T47D (cell line): ENCODE measurements around the gene TMEM183A.
"Not testable (repeated sequence)": the region's sequence is repeated elsewhere in the genome, so short reads cannot be mapped to it uniquely, and the experiment has no call there.

Experiments
- DNase-seq, 2 experiments: peaks; one replicate each; pipeline versions ENCODE4 v3.0.0 to v3.0.0-alpha.2; 2011 to 2012; ENCODE audit warnings: low read depth in 1 of 2, low spot score in 1 of 2
- JUND ChIP-seq: IDR thresholded peaks from 2 replicates; pipeline ENCODE4 v1.6.1; 2012; ENCODE audit warnings: low read depth
- in situ Hi-C: cut with HindIII; loops from 2 replicates; pipeline ENCODE4 v1.10.0; 2016; ENCODE audit warnings: low sequenced_read_pairs, low pct_unique_long_range_greater_than_20kb

Gene TMEM183A

DNA sequence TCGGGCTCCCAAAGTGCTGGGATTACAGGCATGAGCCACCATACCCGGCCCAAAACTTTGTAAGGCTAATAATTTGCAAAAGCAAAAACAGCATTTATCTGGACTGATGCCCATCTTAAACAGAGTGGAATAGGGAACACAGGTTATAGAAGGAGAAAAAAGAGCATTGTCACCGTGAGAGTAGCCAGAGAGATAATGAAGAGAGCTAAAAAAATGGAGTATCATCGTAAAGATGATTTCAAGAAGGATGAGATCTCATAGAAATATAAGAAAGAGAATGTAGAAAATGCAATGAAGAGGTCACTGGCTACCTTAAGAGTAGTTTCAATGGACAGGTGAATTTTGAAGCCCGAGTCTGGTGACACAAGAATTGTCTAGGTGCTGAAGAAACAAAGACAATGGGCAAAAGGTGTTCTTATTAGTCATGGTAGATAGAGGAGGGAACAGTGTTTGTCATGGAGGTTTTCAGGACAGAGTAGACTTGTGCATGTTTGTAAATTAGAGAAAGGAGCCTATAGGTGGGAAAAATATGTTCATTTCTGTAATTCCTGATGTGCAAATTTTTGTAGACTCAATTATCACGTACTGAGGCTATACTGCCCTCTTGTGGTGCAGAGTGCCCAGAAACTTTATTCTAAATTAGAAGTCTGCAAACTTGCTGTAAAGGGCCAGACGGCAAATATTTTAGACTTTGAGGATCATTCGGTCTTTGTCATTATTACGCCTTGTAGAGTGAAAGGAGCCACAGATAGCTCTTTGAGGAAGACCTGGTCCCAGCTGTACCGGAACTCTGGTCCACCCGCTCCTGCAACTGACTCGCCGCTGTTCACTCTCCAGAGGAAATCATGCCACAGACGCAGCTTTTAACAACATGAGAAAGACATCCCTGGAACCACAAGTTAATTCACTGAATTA is 8.1 kb upstream of the TMEM183A start:
- DNase-seq, result peak in 1 of 2 experiments; percentile 74
- in situ Hi-C loops, result no loop called here
- TF ChIP-seq JUND, result no peak

- DNase-seq, result no peak
- in situ Hi-C loops, result no loop called here
- no peak for TF ChIP-seq JUND
Observed at GRCh38 chr1:203000217-203000944, 6.8 kb upstream of the TMEM183A start.

DNA sequence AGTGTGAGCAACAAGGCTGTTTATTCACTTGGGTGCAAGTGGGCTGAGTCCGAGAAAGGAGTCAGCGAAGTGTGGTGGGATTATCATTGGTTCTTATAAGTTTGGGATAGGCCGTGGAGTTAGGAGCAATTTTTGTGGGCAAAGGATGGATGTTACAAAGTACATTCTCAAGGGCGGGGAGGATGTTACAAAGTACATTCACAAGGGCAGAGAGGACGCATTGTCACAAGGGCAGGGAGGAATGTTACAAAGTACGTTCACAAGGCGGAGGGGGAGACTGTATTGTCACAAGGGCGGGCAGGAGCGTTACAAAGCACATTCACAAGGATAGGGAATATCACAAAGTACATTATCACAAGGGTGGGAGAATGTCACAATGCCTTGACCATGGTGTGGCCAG is 5.2 kb upstream of the TMEM183A start:
- no peak for DNase-seq
- TF ChIP-seq JUND, result no peak
- in situ Hi-C loops, result no loop called here

GRCh38 chr1:203002951-203003350 is 4.2 kb upstream of the TMEM183A start:
- no peak for DNase-seq
- no peak for TF ChIP-seq JUND
- in situ Hi-C loops, result no loop called here

DNA sequence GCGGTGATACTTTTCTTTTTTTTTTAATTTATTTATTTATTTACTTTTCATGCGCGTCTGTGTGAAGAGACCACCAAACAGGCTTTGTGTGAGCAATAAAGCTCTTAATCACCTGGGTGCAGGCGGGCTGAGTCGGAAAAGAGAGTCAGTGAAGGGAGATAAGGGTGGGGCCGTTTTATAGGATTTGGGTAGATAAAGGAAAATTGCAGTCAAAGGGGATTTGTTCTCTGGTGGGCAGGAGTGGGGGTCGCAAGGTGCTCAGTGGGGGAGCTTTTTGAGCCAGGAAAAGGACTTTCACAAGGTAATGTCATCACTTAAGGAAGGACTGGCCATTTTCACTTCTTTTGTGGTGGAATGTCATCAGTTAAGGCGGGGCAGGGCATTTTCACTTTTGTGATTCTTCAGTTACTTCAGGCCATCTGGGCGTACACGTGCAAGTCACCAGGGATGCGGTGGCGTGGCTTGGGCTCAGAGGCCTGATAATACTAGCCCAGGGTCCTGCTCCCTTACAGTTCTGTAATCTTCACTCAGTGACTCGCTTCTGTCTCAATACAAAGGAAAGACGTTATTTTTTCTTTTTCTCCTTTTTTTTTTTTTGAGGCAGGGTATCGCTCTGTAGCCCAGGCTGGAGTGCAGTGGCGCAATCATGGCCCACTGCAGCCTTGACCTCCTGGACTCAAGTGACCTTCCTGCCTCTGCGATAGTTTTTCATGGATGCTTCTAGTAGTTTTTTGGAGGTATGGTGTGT is 1.6 kb upstream of the TMEM183A start:
- in situ Hi-C loops, DNase-seq: not testable (repeated sequence)

DNA sequence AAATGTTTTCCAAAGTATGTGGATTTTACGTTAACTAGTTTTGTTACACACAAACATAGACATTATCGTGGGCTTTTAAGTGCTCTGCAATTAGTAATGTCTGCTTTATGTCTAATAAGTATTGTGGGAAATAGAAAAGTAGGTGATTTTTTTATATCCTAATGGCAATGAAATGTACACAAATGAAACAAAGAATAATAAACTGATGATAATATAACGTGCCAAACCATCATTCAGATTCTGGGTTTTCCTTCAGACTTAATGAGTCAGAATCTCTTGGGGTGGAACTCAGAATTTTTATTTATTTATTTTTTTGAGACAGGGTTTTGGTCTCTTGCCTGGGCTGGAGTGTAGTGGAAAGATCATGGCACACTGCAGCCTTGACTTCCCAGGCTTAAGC is 2.0 kb downstream of the TMEM183A start:
- no peak for DNase-seq
- in situ Hi-C loops, result no loop called here
- no peak for TF ChIP-seq JUND

DNA sequence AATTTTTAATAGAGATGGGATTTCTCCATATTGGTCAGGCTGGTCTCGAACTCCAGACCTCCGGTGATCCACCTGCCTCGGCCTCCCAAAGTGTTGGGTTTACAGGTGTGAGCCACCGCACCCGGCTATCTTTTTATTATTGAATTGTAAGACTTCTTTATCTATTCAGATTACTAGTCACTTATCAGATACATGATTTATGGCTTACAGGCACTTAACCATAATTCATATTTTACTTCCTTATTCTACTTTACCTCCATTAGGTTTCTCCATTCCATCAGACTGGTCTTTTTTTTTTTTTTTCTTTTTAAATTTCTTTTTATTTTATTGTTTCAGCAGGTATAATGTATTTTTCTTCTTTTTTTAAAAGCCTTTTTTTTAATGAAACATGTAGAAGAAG is 4.4 kb downstream of the TMEM183A start:
- DNase-seq, result no peak
- in situ Hi-C loops, result no loop called here

GRCh38 chr1:203017061-203017460 is 9.9 kb downstream of the TMEM183A start:
- no peak for TF ChIP-seq JUND
- in situ Hi-C loops, result no loop called here
- no peak for DNase-seq

More for the DNA sequence above, 4.4 kb downstream of the TMEM183A start:
- TF ChIP-seq JUND, result no peak

GRCh38 chr1:203017692-203018091 is 10.5 kb downstream of the TMEM183A start:
- no peak for DNase-seq
- TF ChIP-seq JUND, result no peak
- in situ Hi-C loops, result no loop called here

- in situ Hi-C loops, DNase-seq: not testable (repeated sequence)
Observed at GRCh38 chr1:203022855-203023254, 15.7 kb downstream of the TMEM183A start.

GRCh38 chr1:203025686-203026030 is 18.5 kb downstream of the TMEM183A start:
- no peak for TF ChIP-seq JUND
- no peak for DNase-seq
- in situ Hi-C loops, result no loop called here

DNA sequence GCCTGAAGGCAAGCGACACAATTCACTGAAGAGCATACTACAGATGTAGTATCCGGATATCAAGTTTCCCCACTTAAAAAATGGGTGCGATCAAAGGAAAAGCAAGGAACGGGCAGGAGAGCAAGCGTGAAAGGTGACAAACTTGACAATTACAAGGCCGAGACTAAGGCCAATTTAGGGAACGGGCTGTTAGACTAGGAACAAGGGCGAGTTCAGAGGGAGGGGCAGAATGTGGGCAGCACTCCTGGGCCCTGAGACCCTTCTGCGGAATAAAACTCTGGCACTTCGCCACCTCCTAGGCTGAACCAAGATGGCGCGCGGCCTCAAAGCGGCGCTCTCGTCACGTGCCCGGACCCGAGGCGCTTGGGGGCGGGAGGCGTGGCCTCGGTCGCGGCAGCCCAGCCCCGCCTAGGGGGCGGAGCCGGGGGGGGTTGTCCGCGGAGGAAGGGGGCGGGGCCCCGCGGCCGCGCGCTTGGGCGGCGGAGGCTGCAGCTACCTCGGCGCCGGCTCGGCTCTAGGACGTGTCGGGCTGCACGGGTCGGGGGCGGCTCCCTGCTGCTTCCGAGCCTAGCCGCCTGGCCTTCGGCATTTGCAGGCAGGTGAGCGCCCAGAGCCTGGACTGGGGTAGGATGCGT is 19.0 kb downstream of the TMEM183A start, which contains the start of gene PPFIA4:
Gene PPFIA4, plus strand, starts transcription at position 461 of the 635 bp plus-strand sequence. CDS start 12,518 bp downstream, outside the sequence.
- DNase-seq, result peak; percentile 94 to 95
- in situ Hi-C loops, result no loop called here
- TF ChIP-seq JUND, result no peak
